ENCODE results near the gene SFTPD. TPM values are rescaled to one million over a fixed set of nuclear protein-coding genes. Genes with fewer than 3 reads are reported as not detected.
"Not testable (repeated sequence)": the region's sequence is repeated elsewhere in the genome, so short reads cannot be mapped to it uniquely, and the experiment has no call there.

SFTPD gene
- polyA plus RNA-seq, 1 donor: 0.42 TPM

DNA sequence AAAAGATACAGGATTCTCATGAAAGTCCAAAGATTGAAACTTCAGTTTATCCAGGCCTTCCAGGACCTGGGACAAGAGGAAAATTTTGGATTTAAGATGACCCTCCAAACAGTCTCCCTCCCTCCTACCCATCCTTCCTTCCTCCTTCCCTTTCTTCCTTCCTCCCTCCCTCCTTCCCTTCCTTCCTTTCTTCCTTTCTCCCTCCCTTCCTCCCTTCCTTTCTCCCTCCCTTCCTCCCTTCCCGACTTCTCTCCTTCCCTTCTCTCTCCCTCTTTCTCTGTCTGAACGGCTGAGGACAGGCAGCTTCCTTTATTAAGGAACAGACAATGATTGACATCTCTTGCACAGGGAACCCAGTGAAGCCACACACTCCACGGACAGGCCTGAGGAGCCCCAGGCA lies 23.3 kb downstream of the SFTPD start:
- Histone ChIP-seq H3K4me1 (ENCODE audit: control insufficient read depth, insufficient read depth, low read length) (no peaks in the 10 kb centered on the region), H3K27me3 (ENCODE audit: control insufficient read depth, insufficient read depth, low read length) (peaks cover 25% of the 10 kb centered on the region), H3K4me3 (ENCODE audit: low read length) (no peak overlapping the region), H3K9me3 (ENCODE audit: control insufficient read depth, low read depth, low read length) (no peaks in the 10 kb centered on the region), H3K27ac (ENCODE audit: low read length) (no peak overlapping the region), H3K36me3 (ENCODE audit: control insufficient read depth, insufficient read depth, low read length) (no peaks in the 10 kb centered on the region)
- WGBS (ENCODE audit: insufficient coverage, low lambda C conversion rate): 80% methylated on average over 1 of the region's 3 CpGs
- DNase-seq: no peak

DNA sequence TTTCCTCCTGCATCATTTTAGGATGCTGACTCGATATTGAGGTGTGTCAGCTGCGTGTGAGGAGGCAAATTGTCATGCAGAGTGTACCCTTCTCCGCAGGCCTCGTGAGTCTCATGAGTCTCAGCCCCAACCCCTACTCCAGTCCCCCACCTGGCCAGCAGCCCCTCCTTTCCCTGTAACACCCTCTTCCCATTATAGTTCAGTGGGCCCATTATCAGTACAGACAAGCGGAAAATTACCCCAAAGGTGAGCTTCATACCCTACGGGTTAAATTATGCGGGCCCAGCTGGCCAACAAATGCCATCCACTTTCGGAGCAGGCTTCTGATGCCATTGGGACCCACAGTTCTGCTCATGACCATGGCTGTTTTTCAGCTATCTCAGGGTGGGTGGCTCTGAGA lies 25.2 kb downstream of the SFTPD start:
- no CpG with 5 or more reads among the region's 8 CpGs for WGBS (ENCODE audit: insufficient coverage, low lambda C conversion rate)
- H3K27ac ChIP-seq (ENCODE audit: low read length): no peak overlapping the region
- no peak for DNase-seq

GRCh38 chr10:79923145-79923544 lies 25.8 kb downstream of the SFTPD start:
- H3K36me3 ChIP-seq (ENCODE audit: control insufficient read depth, insufficient read depth, low read length): no peaks in the 10 kb centered on the region
- DNase-seq: no peak
- H3K27ac ChIP-seq (ENCODE audit: low read length): no peak overlapping the region
- H3K4me3 ChIP-seq (ENCODE audit: low read length): no peak overlapping the region
- H3K4me1 ChIP-seq (ENCODE audit: control insufficient read depth, insufficient read depth, low read length): no peaks in the 10 kb centered on the region
- H3K9me3 ChIP-seq (ENCODE audit: control insufficient read depth, low read depth, low read length): no peaks in the 10 kb centered on the region
- WGBS (ENCODE audit: insufficient coverage, low lambda C conversion rate): no CpG with 5 or more reads among the region's 3 CpGs
- H3K27me3 ChIP-seq (ENCODE audit: control insufficient read depth, insufficient read depth, low read length): peaks cover 10% of the 10 kb centered on the region

More for the DNA sequence above, 25.2 kb downstream of the SFTPD start:
- Histone ChIP-seq H3K4me3 (ENCODE audit: low read length) (no peak overlapping the region), H3K9me3 (ENCODE audit: control insufficient read depth, low read depth, low read length) (no peaks in the 10 kb centered on the region), H3K27me3 (ENCODE audit: control insufficient read depth, insufficient read depth, low read length) (peaks cover 15% of the 10 kb centered on the region), H3K36me3 (ENCODE audit: control insufficient read depth, insufficient read depth, low read length) (no peaks in the 10 kb centered on the region), H3K4me1 (ENCODE audit: control insufficient read depth, insufficient read depth, low read length) (no peaks in the 10 kb centered on the region)

DNA sequence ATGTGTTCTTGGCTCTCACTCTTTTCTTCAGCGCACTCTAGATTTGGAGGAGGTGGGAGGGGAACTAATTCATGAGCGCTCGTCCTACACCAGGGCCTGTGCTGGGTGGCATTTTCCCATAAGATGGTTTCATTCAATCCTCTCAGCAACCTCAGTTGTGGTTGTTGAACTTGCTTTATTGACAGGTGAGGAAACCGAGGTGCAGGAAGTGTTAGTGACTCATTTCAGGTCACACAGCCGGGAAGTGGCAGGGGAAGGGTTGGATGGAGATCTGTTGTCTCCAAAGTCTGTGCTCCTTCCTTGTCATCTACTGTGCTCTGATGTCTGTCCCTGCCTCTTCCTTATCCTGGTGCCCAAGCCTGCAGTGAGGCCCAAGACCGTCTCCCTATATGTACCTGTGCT lies 26.9 kb downstream of the SFTPD start:
- H3K36me3 ChIP-seq (ENCODE audit: control insufficient read depth, insufficient read depth, low read length); H3K27ac ChIP-seq (ENCODE audit: low read length); H3K4me1 ChIP-seq (ENCODE audit: control insufficient read depth, insufficient read depth, low read length); H3K4me3 ChIP-seq (ENCODE audit: low read length); DNase-seq; H3K9me3 ChIP-seq (ENCODE audit: control insufficient read depth, low read depth, low read length); H3K27me3 ChIP-seq (ENCODE audit: control insufficient read depth, insufficient read depth, low read length): not testable (repeated sequence)
- WGBS (ENCODE audit: insufficient coverage, low lambda C conversion rate): no CpG with 5 or more reads among the region's 6 CpGs

DNA sequence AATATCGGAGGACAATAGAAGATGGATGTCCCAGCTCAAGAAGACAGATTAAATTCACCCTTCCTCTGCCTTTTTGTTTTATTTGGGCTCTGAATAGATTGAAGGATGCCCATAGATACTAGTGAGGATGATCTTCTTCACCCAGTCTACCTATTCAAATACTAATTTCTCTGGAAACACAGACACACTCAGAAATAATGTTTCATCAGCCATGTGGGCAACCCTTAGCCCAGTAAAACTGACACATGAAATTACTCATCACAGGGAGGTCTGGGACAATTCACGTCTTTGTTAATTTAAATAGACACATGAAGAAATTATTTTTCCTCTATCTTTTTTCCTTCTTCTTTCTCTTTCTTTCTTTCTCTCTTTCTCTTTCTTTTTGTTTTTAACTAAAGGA lies 33.1 kb downstream of the SFTPD start:
- H3K4me1 ChIP-seq (ENCODE audit: control insufficient read depth, insufficient read depth, low read length); H3K4me3 ChIP-seq (ENCODE audit: low read length); H3K9me3 ChIP-seq (ENCODE audit: control insufficient read depth, low read depth, low read length); DNase-seq; H3K36me3 ChIP-seq (ENCODE audit: control insufficient read depth, insufficient read depth, low read length); H3K27me3 ChIP-seq (ENCODE audit: control insufficient read depth, insufficient read depth, low read length); H3K27ac ChIP-seq (ENCODE audit: low read length): not testable (repeated sequence)
- 80% methylated on average over 1 of the region's 2 CpGs for WGBS (ENCODE audit: insufficient coverage, low lambda C conversion rate)

- H3K27me3 ChIP-seq (ENCODE audit: control insufficient read depth, insufficient read depth, low read length); H3K4me3 ChIP-seq (ENCODE audit: low read length); H3K9me3 ChIP-seq (ENCODE audit: control insufficient read depth, low read depth, low read length); DNase-seq; H3K27ac ChIP-seq (ENCODE audit: low read length); H3K4me1 ChIP-seq (ENCODE audit: control insufficient read depth, insufficient read depth, low read length); H3K36me3 ChIP-seq (ENCODE audit: control insufficient read depth, insufficient read depth, low read length): not testable (repeated sequence)
- 86% methylated on average over 1 of the region's 1 CpG for WGBS (ENCODE audit: insufficient coverage, low lambda C conversion rate)
Observed at GRCh38 chr10:79914512-79914911, 34.4 kb downstream of the SFTPD start.

- H3K27me3 ChIP-seq (ENCODE audit: control insufficient read depth, insufficient read depth, low read length): peaks cover 10% of the 10 kb centered on the region
- 100% methylated on average over 1 of the region's 2 CpGs for WGBS (ENCODE audit: insufficient coverage, low lambda C conversion rate)
- no peak for DNase-seq
- no peaks in the 10 kb centered on the region for H3K36me3 ChIP-seq (ENCODE audit: control insufficient read depth, insufficient read depth, low read length)
- H3K27ac ChIP-seq (ENCODE audit: low read length): no peak overlapping the region
- no peaks in the 10 kb centered on the region for H3K4me1 ChIP-seq (ENCODE audit: control insufficient read depth, insufficient read depth, low read length)
- no peak overlapping the region for H3K4me3 ChIP-seq (ENCODE audit: low read length)
- no peaks in the 10 kb centered on the region for H3K9me3 ChIP-seq (ENCODE audit: control insufficient read depth, low read depth, low read length)
Observed at GRCh38 chr10:79910836-79911235, 38.1 kb downstream of the SFTPD start.

GRCh38 chr10:79910344-79910743 lies 38.6 kb downstream of the SFTPD start:
- Histone ChIP-seq H3K4me3 (ENCODE audit: low read length) (no peak overlapping the region), H3K4me1 (ENCODE audit: control insufficient read depth, insufficient read depth, low read length) (no peaks in the 10 kb centered on the region), H3K36me3 (ENCODE audit: control insufficient read depth, insufficient read depth, low read length) (no peaks in the 10 kb centered on the region), H3K9me3 (ENCODE audit: control insufficient read depth, low read depth, low read length) (no peaks in the 10 kb centered on the region), H3K27ac (ENCODE audit: low read length) (no peak overlapping the region), H3K27me3 (ENCODE audit: control insufficient read depth, insufficient read depth, low read length) (peaks cover 11% of the 10 kb centered on the region)
- no peak for DNase-seq
- 80% methylated on average over 1 of the region's 3 CpGs for WGBS (ENCODE audit: insufficient coverage, low lambda C conversion rate)

GRCh38 chr10:79905322-79906314 lies 43.3 kb downstream of the SFTPD start:
- WGBS (ENCODE audit: insufficient coverage, low lambda C conversion rate): 100% methylated on average over 1 of the region's 10 CpGs
- DNase-seq: peak in 1 of 2 donors; percentile 27
- no peaks in the 10 kb centered on the region for H3K36me3 ChIP-seq (ENCODE audit: control insufficient read depth, insufficient read depth, low read length)
- no peaks in the 10 kb centered on the region for H3K4me1 ChIP-seq (ENCODE audit: control insufficient read depth, insufficient read depth, low read length)
- peaks cover 32% of the 10 kb centered on the region for H3K27me3 ChIP-seq (ENCODE audit: control insufficient read depth, insufficient read depth, low read length)
- H3K4me3 ChIP-seq (ENCODE audit: low read length): peak overlapping the region; percentile 54
- H3K27ac ChIP-seq (ENCODE audit: low read length): no peak overlapping the region
- no peaks in the 10 kb centered on the region for H3K9me3 ChIP-seq (ENCODE audit: control insufficient read depth, low read depth, low read length)

DNA sequence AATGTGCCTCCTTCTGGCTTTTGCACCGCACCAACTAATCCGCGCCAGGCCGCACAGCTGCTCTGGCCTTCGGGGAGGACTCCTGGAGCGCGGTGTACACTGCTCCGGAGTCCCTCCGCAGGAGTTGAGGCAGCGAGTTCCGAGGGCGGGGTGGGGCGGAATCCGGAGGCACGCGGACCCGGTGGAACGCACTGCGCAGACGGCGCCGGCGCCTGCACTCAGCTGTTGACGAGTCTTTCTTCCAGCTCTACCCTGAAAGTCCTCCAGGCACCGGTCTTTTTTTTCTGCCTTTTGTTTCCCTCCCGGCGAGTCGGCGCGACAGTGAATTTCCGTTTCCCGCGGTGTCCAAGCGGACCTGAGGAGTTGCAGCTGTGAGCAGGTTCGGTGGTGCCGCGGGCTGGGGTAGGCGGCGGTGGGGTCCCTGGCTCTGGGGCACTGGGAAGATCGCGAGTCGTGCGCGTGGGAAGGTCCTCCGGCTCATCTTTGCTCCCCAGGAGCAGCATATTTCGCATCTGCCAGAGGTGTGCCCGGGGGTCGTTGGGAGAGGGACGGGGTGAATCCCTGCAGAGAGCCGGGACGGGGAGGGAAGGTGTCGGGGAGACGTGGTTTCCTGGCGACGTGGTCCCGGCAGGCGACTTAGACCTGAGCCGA lies 44.1 kb downstream of the SFTPD start:
- Histone ChIP-seq H3K27ac (ENCODE audit: low read length) (no peak overlapping the region), H3K4me3 (ENCODE audit: low read length) (peak overlapping the region; percentile 54), H3K27me3 (ENCODE audit: control insufficient read depth, insufficient read depth, low read length) (peaks cover 30% of the 10 kb centered on the region), H3K9me3 (ENCODE audit: control insufficient read depth, low read depth, low read length) (no peaks in the 10 kb centered on the region), H3K36me3 (ENCODE audit: control insufficient read depth, insufficient read depth, low read length) (no peaks in the 10 kb centered on the region), H3K4me1 (ENCODE audit: control insufficient read depth, insufficient read depth, low read length) (no peaks in the 10 kb centered on the region)
- peak; percentile 23 to 60 for DNase-seq
- no CpG with 5 or more reads among the region's 58 CpGs for WGBS (ENCODE audit: insufficient coverage, low lambda C conversion rate)
